Neuron (in vitro differentiated cells): ENCODE results near the gene MYH15.
A peak's percentile ranks its signal among the peaks of the same experiment; 100 is the strongest.

Source experiments
- H2AFZ ChIP-seq: one replicate; pipeline ENCODE4 v1.6.1; 2013; ENCODE audit warnings: low read depth, mild to moderate bottlenecking, inconsistent platforms, low read length, moderate library complexity
- H3K27me3 ChIP-seq: one replicate; pipeline ENCODE4 v1.6.1; 2013; ENCODE audit warnings: low read length; ENCODE audit not compliant: insufficient read depth
- H3K36me3 ChIP-seq: one replicate; pipeline ENCODE4 v1.6.1; 2013; ENCODE audit warnings: low read length; ENCODE audit not compliant: insufficient read depth
- H3K4me1 ChIP-seq: one replicate; pipeline ENCODE4 v1.6.1; 2013; ENCODE audit warnings: low read length; ENCODE audit not compliant: insufficient read depth
- H3K4me3 ChIP-seq: 2 replicates; pipeline ENCODE4 v1.5.1; 2013; ENCODE audit warnings: mild to moderate bottlenecking, low read length, moderate library complexity
- H3K9me3 ChIP-seq: one replicate; pipeline ENCODE4 v1.6.1; 2013; ENCODE audit warnings: low read length

The MYH15 gene

DNA sequence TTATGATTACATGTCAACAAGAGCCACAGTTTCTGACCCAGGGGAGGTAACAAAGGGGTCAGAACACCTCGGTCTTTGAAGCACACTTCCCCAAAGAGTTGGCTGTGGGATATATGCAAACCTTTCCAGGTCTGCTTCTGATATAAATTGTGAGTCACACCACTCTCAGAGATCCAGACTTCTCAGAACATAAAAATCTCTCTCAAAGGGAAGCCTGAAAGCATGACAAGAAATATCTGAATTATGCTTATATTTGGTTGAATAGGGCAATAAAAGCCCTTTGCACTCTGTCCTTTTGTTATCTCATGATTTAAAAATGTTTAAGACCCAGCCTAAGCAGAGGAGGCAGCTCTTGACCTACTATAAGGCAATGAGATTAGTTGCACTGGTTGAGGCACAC, 56.8 kb downstream of the MYH15 start:
- no peak overlapping the region for H3K4me3 ChIP-seq
- peaks cover 4% of the 10 kb centered on the region for H3K4me1 ChIP-seq
- no peaks in the 10 kb centered on the region for H3K9me3 ChIP-seq
- no peaks in the 10 kb centered on the region for H3K27me3 ChIP-seq
- no peak overlapping the region for H2AFZ ChIP-seq
- H3K36me3 ChIP-seq: no peaks in the 10 kb centered on the region

DNA sequence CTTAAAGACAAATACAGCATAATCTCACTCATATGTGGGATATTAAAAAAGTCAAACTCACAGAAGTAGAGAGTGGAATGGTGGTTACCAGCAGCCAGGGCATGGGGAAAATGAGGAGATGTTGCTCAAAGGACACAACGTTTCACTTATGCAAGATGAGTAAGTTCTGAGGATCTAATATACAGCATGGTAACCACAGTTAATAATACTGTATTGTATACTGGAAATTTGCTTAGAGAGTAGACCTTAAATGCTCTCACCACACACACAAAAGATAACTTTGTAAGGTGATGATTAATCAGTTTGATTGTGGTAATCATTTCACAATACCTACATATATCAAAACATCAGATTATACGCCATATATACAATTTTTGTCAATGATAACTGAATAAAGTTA, 60.0 kb downstream of the MYH15 start:
- Histone ChIP-seq H3K27me3 (no peaks in the 10 kb centered on the region), H3K9me3 (no peaks in the 10 kb centered on the region), H3K4me1 (peaks cover 2% of the 10 kb centered on the region), H3K36me3 (no peaks in the 10 kb centered on the region), H3K4me3 (no peak overlapping the region), H2AFZ (no peak overlapping the region)

DNA sequence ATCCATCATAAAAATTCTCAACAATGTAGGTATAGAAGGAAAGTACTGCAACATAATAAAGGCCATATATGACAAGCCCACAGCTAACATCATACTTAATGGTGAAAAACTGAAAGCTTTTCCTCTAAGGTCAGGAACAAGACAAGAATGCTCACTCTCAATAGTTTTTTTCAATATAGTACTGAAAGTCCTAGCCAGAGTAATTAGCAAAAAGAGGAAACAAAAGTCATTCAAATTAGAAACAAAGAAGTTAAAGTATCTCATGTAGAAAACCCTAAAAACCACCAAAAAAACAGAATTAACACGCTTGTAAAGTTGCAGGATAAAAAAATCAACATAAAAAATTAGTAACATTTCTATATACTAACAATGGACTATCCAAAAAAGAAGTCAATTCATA, 61.8 kb downstream of the MYH15 start:
- Histone ChIP-seq H3K27me3 (no peaks in the 10 kb centered on the region), H3K4me3 (no peak overlapping the region), H3K9me3 (no peaks in the 10 kb centered on the region), H3K36me3 (no peaks in the 10 kb centered on the region), H2AFZ (no peak overlapping the region), H3K4me1 (no peaks in the 10 kb centered on the region)

DNA sequence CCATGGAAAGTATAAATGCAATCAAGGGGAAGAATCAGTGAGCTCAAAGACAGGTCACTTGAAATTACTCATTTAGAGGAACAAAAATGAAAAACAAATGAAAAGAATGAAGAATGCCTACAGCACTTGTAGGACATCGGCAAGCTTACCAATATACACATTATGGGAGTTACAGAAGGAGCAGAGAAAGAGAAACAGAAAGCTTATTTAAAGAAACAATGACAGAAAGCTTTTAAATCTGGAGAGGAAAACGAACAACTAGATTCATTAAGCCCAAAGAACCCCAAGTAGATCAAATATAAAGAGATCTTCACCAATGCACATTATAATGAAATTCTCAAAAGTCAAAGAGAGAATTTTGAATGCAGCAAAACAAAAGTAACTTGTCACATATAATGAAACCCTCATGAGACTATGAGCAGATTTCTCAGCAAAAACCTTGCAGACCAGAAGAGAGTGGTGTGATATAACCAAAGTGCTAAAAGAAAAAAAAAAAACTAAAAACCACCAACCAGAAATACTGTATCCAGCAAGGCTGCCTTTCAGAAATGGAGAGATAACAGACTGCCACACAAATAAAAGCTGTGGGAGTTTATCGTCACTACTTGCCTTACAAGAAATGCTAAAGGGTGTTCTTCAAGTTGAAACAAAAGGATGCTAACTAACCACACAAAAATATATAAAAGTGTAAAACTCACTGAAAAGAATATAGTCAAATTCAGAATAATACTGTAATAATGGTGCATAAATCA, 63.1 kb downstream of the MYH15 start:
- Histone ChIP-seq H3K27me3 (no peaks in the 10 kb centered on the region), H3K4me1 (peaks cover 5% of the 10 kb centered on the region), H3K4me3 (no peak overlapping the region), H3K36me3 (no peaks in the 10 kb centered on the region), H3K9me3 (no peaks in the 10 kb centered on the region), H2AFZ (no peak overlapping the region)

DNA sequence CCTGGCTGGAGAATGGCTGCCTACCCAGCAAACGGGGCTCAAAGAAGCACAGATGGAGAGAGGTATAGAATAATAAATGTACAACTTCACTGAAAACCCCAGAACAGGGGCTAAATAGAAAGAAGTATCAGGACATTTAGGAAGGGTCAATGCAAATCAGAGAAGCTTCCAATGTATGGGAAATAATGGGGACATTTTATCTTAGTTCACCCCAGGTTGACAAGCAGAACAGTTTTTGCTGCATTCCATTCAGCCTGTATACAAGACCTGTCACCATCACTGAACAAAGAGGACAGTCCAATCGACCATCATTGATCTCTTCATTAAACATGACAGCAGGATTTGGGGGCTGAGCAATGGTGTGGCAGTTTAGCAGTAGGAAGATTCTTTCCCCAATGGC, 68.1 kb downstream of the MYH15 start:
- Histone ChIP-seq H3K27me3 (no peaks in the 10 kb centered on the region), H3K4me1 (peaks cover 31% of the 10 kb centered on the region), H2AFZ (no peak overlapping the region), H3K4me3 (no peak overlapping the region), H3K36me3 (no peaks in the 10 kb centered on the region), H3K9me3 (no peaks in the 10 kb centered on the region)

DNA sequence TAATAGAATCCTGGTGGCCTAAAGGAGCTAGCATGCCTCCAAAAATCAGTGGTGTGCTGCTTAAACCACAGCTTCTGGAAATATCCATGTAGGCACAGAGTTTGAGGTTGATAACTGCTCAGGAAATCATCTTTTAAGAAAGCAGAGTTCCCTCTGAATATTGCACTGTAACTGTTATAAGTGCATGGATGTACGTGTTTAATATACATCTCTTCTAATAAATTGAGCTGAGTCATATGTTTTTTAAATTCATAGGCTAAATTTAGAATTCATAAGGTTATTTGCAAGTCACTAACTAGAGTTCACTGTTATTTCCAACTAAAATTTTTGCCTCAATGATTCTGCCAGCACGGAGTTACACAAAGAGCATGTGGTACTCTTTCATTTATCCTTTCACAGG, 68.9 kb downstream of the MYH15 start:
- Histone ChIP-seq H3K9me3 (no peaks in the 10 kb centered on the region), H3K4me1 (peaks cover 31% of the 10 kb centered on the region), H3K4me3 (peak overlapping the region; percentile 17), H3K36me3 (no peaks in the 10 kb centered on the region), H3K27me3 (no peaks in the 10 kb centered on the region), H2AFZ (peak overlapping the region; percentile 81)

DNA sequence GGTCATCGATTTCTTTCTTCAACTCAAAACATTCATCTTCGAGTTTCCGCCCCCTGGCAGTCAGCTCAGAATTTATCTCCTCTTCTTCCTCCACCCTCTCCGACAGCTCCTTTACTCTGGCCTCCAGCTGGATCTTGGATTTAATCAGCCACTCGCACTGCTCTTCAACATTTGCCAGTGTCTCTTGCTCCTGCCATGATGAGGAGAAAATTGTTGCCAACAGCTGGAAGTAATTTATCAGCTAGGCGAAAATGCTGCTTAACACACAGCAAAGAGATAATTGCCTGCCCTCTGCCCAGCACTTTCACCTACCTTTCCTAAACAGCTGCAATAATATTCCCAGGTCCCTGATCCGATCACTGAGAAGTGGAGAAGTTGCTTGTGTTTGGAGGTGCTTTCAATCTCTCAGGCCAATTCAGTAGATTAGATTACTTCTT, 69.3 kb downstream of the MYH15 start:
- Histone ChIP-seq H2AFZ (peak overlapping the region; percentile 81), H3K27me3 (no peaks in the 10 kb centered on the region), H3K4me1 (peaks cover 31% of the 10 kb centered on the region), H3K4me3 (peak overlapping the region; percentile 17), H3K36me3 (no peaks in the 10 kb centered on the region), H3K9me3 (no peaks in the 10 kb centered on the region)

DNA sequence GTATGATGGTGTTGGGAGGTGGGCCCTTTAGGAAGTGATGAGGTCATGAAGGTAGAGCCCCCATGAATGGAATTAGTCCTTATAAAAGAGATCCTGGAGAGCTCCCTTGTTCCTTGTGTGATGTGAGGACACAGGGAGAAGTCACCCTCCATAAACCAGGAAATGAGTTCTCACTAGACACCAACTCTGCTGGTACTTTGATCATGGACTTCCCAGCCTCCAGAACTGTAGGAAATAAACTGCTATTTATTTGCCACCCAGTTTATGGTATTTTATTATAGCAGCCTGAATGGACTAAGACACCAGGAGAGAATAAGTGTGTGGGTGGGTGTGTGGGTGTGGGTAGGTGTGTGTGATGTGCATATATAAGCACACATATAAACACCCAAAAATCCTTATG, 71.9 kb downstream of the MYH15 start:
- peaks cover 31% of the 10 kb centered on the region for H3K4me1 ChIP-seq
- H2AFZ ChIP-seq: no peak overlapping the region
- no peaks in the 10 kb centered on the region for H3K27me3 ChIP-seq
- no peaks in the 10 kb centered on the region for H3K9me3 ChIP-seq
- H3K36me3 ChIP-seq: no peaks in the 10 kb centered on the region
- no peak overlapping the region for H3K4me3 ChIP-seq

DNA sequence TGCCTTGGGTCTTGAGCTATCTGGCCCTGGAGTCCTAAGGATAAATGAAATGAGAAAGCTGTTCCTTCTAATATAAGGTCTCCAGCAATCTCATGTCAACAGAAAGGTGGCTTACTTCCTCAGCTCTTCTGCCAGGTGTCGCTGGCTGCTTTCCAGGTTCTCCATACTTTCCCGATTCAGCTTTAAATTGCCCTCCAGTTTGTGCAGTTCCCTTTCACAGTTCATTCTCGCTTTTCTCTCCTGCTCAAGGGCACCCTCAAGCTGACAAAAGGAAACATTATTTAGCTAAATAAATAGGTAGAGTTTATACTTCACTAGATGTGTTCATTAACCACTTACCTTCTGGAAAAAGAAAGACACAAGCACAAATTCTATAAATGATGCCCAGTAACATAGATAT, 73.0 kb downstream of the MYH15 start:
- Histone ChIP-seq H3K9me3 (peaks cover 5% of the 10 kb centered on the region), H2AFZ (no peak overlapping the region), H3K4me1 (peaks cover 28% of the 10 kb centered on the region), H3K36me3 (no peaks in the 10 kb centered on the region), H3K27me3 (no peaks in the 10 kb centered on the region), H3K4me3 (no peak overlapping the region)

DNA sequence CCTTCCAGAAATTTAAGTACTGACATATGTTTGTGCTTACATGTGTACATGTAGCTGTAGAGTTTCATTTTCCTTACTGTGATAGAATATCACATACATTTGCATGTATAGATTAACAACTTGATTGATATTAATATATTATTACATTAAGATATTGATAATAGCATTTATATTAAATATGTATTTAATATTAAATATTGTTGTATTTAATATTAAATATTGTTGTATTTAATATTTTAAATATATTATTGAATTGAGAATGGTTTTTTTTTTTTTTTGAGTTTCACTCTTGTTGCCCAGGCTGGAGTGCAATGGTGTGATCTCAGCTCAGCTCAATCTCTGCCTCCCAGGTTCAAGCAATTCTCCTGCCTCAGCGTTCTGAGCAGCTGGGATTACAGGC, 76.5 kb downstream of the MYH15 start:
- no peaks in the 10 kb centered on the region for H3K36me3 ChIP-seq
- H3K4me3 ChIP-seq: no peak overlapping the region
- peaks cover 6% of the 10 kb centered on the region for H3K9me3 ChIP-seq
- no peaks in the 10 kb centered on the region for H3K27me3 ChIP-seq
- H3K4me1 ChIP-seq: no peaks in the 10 kb centered on the region
- H2AFZ ChIP-seq: no peak overlapping the region

DNA sequence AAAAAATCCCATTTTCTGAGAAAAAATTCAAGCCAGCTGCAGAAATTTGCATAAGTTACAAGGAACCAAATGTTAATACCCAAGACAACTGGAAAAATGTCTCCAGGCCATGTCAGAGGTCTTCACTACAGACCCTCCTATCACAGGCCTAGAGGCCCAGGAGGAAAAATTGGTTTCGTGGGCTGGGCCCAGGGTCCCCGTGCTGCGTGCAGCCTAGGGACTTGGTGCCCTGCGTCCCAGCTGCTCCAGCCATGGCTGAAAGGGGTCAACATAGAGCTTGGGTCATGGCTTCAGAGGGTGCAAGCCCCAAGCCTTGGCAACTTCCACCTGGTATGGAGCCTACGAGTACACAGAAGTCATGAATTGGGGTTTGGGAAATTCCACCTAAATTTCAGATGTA, 78.0 kb downstream of the MYH15 start:
- Histone ChIP-seq H3K9me3 (peaks cover 6% of the 10 kb centered on the region), H2AFZ (no peak overlapping the region), H3K4me1 (no peaks in the 10 kb centered on the region), H3K4me3 (no peak overlapping the region), H3K36me3 (no peaks in the 10 kb centered on the region), H3K27me3 (no peaks in the 10 kb centered on the region)

DNA sequence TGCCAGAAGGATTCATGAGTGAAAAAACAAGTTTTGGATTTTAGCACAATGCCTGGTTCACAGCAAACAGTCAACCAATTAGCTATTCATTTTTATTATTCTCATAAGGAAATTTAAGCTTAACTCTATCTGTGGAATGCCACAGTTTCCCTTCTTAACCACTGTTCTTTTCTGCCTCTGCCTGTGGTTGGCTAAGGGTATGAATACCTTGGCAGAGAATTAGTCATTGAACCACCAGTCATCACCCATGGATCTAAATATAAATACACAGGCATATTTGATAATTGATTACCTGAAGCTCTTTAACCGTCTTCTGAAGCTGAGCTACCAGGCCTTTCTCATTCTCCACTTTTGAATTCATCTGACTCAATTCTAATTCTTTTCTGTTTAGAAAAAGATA, 79.9 kb downstream of the MYH15 start:
- Histone ChIP-seq H3K36me3 (no peaks in the 10 kb centered on the region), H3K27me3 (no peaks in the 10 kb centered on the region), H3K9me3 (peaks cover 6% of the 10 kb centered on the region), H3K4me3 (no peak overlapping the region), H2AFZ (no peak overlapping the region), H3K4me1 (no peaks in the 10 kb centered on the region)

DNA sequence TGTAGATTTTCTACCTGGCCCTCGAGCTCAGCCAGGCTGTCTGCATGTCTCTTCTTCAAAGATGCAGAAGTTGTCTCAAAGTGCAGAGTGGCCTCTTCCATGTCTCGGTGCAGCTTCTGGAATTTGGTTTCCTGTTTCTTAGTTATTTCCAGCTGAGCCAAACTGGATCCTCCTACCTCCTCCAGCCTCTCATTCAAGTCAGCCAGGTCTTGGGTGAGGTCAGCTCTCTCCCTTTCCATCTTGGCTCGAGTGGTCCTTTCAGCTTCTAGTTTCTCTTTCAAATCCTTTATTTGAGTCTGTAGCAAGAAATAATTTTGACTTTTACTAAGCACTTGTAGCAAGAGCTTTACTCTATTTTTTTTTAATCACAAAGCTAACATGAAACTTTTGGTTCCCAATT, 81.8 kb downstream of the MYH15 start:
- Histone ChIP-seq H2AFZ (no peak overlapping the region), H3K4me3 (no peak overlapping the region), H3K27me3 (no peaks in the 10 kb centered on the region), H3K9me3 (peaks cover 6% of the 10 kb centered on the region), H3K4me1 (no peaks in the 10 kb centered on the region), H3K36me3 (no peaks in the 10 kb centered on the region)

DNA sequence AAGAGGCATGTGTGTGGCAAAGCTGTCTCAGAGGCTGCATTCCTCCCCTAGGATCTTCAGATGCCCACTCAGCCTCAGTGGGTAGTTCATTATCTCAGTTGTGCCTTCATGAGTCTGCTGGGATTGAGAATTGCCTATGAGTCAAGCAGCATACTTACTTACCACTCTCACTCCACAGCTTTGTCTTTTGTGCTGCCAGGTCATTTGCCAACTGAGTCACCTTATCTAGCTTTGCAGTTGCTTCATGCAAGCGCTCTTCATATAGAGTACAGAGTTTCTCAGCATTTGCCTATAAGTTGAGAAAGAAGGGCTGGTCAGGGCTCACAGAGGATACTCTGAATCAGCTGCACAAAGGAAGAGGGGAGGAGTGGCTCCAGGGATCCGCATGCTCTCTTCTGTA, 89.5 kb downstream of the MYH15 start:
- Histone ChIP-seq H3K36me3 (no peaks in the 10 kb centered on the region), H3K27me3 (no peaks in the 10 kb centered on the region), H3K4me3 (no peak overlapping the region), H3K9me3 (no peaks in the 10 kb centered on the region), H3K4me1 (no peaks in the 10 kb centered on the region), H2AFZ (no peak overlapping the region)
